ENCODE results near the gene APOL3.

The APOL3 gene

DNA sequence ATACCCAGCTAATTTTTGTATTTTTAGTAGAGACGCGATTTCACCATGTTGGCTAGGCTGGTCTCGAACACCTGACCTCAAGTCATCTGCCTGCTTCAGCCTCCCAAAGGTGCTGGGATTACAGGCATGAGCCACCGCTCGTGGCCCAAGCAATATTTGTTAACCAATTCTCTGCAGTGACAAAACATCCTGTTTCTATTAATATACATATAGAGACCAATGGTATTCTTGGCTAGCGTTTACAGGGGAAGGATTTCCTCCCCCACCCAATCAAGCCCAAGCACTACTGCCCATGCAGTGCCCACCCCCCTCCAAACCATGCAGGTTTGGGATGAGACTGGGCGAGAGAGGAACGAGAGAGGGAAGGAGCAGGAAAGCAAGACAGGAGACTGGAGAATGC lies 53.1 kb downstream of the APOL3 start:
- Histone ChIP-seq H3K4me3 (no peak overlapping the region), H3K9me3 (no peaks in the 10 kb centered on the region), H3K36me3 (no peaks in the 10 kb centered on the region), H3K4me1 (peaks cover 0 to 11% (median 8%) of the 10 kb centered on the region in 4 donors), H3K27me3 (no peaks in the 10 kb centered on the region), H3K27ac (no peak overlapping the region)
- TF ChIP-seq CTCF (IDR thresholded peaks at IDR 0.05), result no peak
- intact Hi-C loops (cut with DNase I; ENCODE audit: low total_unique reads), result no loop called here
- peak in 1 of 2 donors; percentile 42 for DNase-seq

- no peaks in the 10 kb centered on the region for H3K36me3 ChIP-seq
- no peak for TF ChIP-seq CTCF (IDR thresholded peaks at IDR 0.05)
- DNase-seq, result peak in 1 of 2 donors; percentile 1
- no peak overlapping the region for H3K4me3 ChIP-seq
- no peaks in the 10 kb centered on the region for H3K27me3 ChIP-seq
- no peak overlapping the region for H3K27ac ChIP-seq
- intact Hi-C loops (cut with DNase I; ENCODE audit: low total_unique reads), result no loop called here
- peaks cover 0 to 11% (median 8%) of the 10 kb centered on the region in 4 donors for H3K4me1 ChIP-seq
- H3K9me3 ChIP-seq, result no peaks in the 10 kb centered on the region
Observed at GRCh38 chr22:36106910-36107309, 53.6 kb downstream of the APOL3 start.

DNA sequence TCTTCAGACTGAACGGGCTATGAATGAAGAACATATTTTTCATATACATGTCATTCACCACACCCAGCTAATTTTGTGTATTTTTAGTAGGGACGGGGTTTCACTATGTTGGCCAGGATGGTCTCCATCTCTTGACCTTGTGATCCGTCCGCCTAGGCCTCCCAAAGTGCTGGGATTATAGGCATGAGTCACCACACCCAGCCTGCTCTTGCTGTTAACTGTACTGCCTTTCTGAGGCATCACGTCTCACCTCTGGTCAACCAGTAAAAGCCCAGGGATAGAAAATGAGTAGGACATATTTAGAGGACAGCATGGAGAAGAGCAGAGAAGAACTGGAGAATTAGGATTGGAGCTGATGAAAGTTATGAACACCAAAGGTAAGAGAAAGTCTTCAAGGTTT lies 55.6 kb downstream of the APOL3 start:
- DNase-seq, result no peak
- H3K4me3 ChIP-seq, result no peak overlapping the region
- no peaks in the 10 kb centered on the region for H3K36me3 ChIP-seq
- H3K27ac ChIP-seq, result no peak overlapping the region
- H3K27me3 ChIP-seq, result no peaks in the 10 kb centered on the region
- H3K9me3 ChIP-seq, result no peaks in the 10 kb centered on the region
- intact Hi-C loops (cut with DNase I; ENCODE audit: low total_unique reads), result no loop called here
- H3K4me1 ChIP-seq, result peaks cover 0 to 2% (median under 1%) of the 10 kb centered on the region in 4 donors
- no peak for TF ChIP-seq CTCF (IDR thresholded peaks at IDR 0.05)

- peak in 1 of 2 donors; percentile 16 for DNase-seq
- Histone ChIP-seq H3K4me3 (no peak overlapping the region), H3K9me3 (no peaks in the 10 kb centered on the region), H3K4me1 (no peaks in the 10 kb centered on the region), H3K27me3 (no peaks in the 10 kb centered on the region), H3K27ac (no peak overlapping the region), H3K36me3 (no peaks in the 10 kb centered on the region)
- intact Hi-C loops (cut with DNase I; ENCODE audit: low total_unique reads), result no loop called here
- no peak for TF ChIP-seq CTCF (IDR thresholded peaks at IDR 0.05)
Observed at GRCh38 chr22:36104435-36104834, 56.1 kb downstream of the APOL3 start.

GRCh38 chr22:36103891-36104290 lies 56.7 kb downstream of the APOL3 start:
- no peak for TF ChIP-seq CTCF (IDR thresholded peaks at IDR 0.05)
- H3K27me3 ChIP-seq, result no peaks in the 10 kb centered on the region
- intact Hi-C loops (cut with DNase I; ENCODE audit: low total_unique reads), result no loop called here
- H3K9me3 ChIP-seq, result no peaks in the 10 kb centered on the region
- no peaks in the 10 kb centered on the region for H3K36me3 ChIP-seq
- no peaks in the 10 kb centered on the region for H3K4me1 ChIP-seq
- peak in 1 of 2 donors; percentile 38 for DNase-seq
- no peak overlapping the region for H3K27ac ChIP-seq
- no peak overlapping the region for H3K4me3 ChIP-seq

GRCh38 chr22:36102995-36103394 lies 57.6 kb downstream of the APOL3 start:
- Histone ChIP-seq H3K9me3 (no peaks in the 10 kb centered on the region), H3K27me3 (no peaks in the 10 kb centered on the region), H3K36me3 (no peaks in the 10 kb centered on the region), H3K4me1 (no peaks in the 10 kb centered on the region), H3K4me3 (no peak overlapping the region), H3K27ac (no peak overlapping the region)
- intact Hi-C loops (cut with DNase I; ENCODE audit: low total_unique reads), result no loop called here
- no peak for TF ChIP-seq CTCF (IDR thresholded peaks at IDR 0.05)
- DNase-seq, result no peak

Data from tibial artery (tissue), 4 donors.